ENCODE data around the gene AMIGO3. TPM values are rescaled to one million over a fixed set of nuclear protein-coding genes. Genes with fewer than 3 reads are reported as not detected.

Gene AMIGO3
- polyA plus RNA-seq, 1 experiment, result not detected

DNA sequence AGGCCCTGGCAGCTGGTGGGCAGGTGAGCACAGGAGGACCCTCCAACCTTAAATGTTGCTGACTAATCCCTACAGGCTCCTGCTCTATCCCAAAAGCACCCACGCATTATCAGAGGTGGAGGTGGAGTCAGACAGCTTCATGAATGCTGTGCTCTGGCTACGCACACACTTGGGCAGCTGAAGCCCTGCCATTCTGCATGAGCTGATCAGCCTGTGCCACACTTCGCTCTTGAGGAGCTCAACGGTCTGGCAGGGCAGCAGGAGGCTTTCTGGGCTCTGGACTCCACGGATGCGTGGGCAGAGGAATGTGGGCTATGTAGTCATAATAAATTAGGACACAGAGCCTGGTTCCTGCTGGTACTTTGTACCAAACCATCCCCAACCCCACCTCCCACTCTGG is 36.3 kb downstream of the AMIGO3 start:
- CTCF ChIA-PET, result interaction anchor here (0.8 to 2.4 kb wide), 2 partner anchors 144 to 156 kb away, joined by 3 to 10 read pairs; no protein-coding TSS in a partner anchor
- Histone ChIP-seq H3K27me3 (ENCODE audit: control insufficient read depth, insufficient read depth, low read length) (no peaks in the 10 kb centered on the region), H3K4me3 (ENCODE audit: low read depth, low read length) (no peak overlapping the region), H3K36me3 (ENCODE audit: control insufficient read depth, insufficient read depth, low read length) (peaks cover 35% of the 10 kb centered on the region)
- TF ChIP-seq, protein P1, sequence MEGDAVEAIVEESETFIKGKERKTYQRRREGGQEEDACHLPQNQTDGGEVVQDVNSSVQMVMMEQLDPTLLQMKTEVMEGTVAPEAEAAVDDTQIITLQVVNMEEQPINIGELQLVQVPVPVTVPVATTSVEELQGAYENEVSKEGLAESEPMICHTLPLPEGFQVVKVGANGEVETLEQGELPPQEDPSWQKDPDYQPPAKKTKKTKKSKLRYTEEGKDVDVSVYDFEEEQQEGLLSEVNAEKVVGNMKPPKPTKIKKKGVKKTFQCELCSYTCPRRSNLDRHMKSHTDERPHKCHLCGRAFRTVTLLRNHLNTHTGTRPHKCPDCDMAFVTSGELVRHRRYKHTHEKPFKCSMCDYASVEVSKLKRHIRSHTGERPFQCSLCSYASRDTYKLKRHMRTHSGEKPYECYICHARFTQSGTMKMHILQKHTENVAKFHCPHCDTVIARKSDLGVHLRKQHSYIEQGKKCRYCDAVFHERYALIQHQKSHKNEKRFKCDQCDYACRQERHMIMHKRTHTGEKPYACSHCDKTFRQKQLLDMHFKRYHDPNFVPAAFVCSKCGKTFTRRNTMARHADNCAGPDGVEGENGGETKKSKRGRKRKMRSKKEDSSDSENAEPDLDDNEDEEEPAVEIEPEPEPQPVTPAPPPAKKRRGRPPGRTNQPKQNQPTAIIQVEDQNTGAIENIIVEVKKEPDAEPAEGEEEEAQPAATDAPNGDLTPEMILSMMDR (IDR thresholded peaks at IDR 0.05; ENCODE audit: insufficient read depth, low read depth, low read length), result no peak
- POLR2A ChIA-PET, result no interaction called here
- no peak for DNase-seq (ENCODE audit: low read depth)

DNA sequence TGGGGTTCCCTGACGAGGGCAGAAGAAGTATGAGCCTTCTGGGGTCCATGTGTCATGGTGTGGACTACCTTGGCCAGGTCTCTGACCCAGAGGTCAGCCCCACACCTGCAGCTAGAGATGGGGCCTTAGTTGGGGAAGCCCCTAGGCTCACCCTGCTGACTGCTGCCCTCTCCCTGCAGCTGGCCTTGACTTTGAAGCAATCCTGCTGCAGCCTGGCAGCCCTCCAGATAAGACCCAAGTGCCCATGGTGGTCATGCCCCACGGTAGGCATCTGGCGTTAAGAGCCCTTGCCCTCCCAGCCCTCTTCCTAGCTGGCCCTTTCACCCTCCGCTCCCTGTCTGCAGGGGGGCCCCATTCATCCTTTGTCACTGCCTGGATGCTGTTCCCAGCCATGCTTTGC is 37.9 kb downstream of the AMIGO3 start:
- no peaks in the 10 kb centered on the region for H3K27me3 ChIP-seq (ENCODE audit: control insufficient read depth, insufficient read depth, low read length)
- CTCF ChIA-PET, result interaction anchor here (0.6 to 2.4 kb wide), 2 partner anchors 116 to 142 kb away, joined by 3 to 10 read pairs; no protein-coding TSS in a partner anchor
- H3K4me3 ChIP-seq (ENCODE audit: low read depth, low read length), result no peak overlapping the region
- POLR2A ChIA-PET, result no interaction called here
- TF ChIP-seq, protein P1 (IDR thresholded peaks at IDR 0.05; ENCODE audit: insufficient read depth, low read depth, low read length), result no peak
- peaks cover 46% of the 10 kb centered on the region for H3K36me3 ChIP-seq (ENCODE audit: control insufficient read depth, insufficient read depth, low read length)
- no peak for DNase-seq (ENCODE audit: low read depth)

DNA sequence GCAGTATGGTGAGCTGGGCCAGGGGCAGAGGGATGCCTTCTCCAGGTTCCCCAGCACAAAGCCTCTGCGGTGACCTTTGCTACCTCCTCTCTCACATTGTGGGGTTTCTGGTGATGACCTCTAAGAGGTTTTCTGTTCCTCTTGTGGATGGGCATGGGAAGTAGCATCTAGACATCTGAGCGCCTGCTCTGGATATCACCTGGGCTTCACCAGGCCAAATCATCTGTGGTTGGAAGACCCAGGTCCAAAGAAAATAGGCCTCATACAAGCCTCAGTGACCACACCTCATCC is 38.3 kb downstream of the AMIGO3 start:
- TF ChIP-seq, protein P1 (IDR thresholded peaks at IDR 0.05; ENCODE audit: insufficient read depth, low read depth, low read length), result no peak
- POLR2A ChIA-PET, result no interaction called here
- Histone ChIP-seq H3K4me3 (ENCODE audit: low read depth, low read length) (no peak overlapping the region), H3K36me3 (ENCODE audit: control insufficient read depth, insufficient read depth, low read length) (peaks cover 49% of the 10 kb centered on the region), H3K27me3 (ENCODE audit: control insufficient read depth, insufficient read depth, low read length) (no peaks in the 10 kb centered on the region)
- DNase-seq (ENCODE audit: low read depth), result no peak
- CTCF ChIA-PET, result interaction anchor here (1.5 to 2.4 kb wide), 2 partner anchors 10 to 142 kb away, joined by 4 to 10 read pairs; no protein-coding TSS in a partner anchor

DNA sequence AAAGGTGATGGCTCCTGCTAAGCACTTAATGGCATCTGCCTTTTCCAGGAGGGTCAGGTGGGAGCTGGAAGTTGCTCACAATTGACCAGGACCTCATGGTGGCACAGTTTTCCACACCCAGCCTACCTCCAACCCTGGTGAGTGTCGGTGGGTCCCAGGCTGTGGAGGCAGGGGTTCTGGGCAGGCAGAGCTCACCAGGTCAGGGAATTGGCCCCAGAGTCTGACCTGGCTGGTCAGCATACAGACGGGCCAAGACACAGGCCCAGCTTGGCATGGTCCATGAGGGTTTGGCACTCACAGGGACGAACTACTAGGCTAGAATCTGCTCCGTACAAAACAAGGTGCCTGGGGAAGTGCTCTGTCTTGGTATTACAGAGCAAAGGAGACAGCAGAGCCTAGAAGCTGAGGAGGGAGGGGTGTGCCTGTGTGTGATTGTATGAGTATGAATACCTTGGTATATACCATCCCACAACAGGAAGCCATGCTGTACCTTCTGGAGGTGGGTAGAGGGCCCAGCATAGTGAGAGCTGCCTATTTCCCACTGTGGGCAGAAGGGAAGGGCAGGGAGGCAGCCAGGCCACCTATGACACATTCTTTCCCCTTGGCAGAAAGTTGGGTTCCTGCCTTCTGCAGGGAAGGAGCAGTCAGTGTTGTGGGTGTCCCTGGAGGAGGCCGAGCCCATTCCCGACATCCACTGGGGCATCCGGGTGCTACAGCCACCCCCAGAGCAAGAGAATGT is 38.8 kb downstream of the AMIGO3 start:
- CTCF ChIA-PET, result interaction anchor here (1.5 kb wide), 1 partner anchor 9 kb away, joined by 4 read pairs; no protein-coding TSS in a partner anchor
- POLR2A ChIA-PET, result no interaction called here
- H3K36me3 ChIP-seq (ENCODE audit: control insufficient read depth, insufficient read depth, low read length), result peaks cover 50% of the 10 kb centered on the region
- DNase-seq (ENCODE audit: low read depth), result no peak
- H3K4me3 ChIP-seq (ENCODE audit: low read depth, low read length), result no peak overlapping the region
- no peaks in the 10 kb centered on the region for H3K27me3 ChIP-seq (ENCODE audit: control insufficient read depth, insufficient read depth, low read length)
- TF ChIP-seq, protein P1 (IDR thresholded peaks at IDR 0.05; ENCODE audit: insufficient read depth, low read depth, low read length), result no peak

DNA sequence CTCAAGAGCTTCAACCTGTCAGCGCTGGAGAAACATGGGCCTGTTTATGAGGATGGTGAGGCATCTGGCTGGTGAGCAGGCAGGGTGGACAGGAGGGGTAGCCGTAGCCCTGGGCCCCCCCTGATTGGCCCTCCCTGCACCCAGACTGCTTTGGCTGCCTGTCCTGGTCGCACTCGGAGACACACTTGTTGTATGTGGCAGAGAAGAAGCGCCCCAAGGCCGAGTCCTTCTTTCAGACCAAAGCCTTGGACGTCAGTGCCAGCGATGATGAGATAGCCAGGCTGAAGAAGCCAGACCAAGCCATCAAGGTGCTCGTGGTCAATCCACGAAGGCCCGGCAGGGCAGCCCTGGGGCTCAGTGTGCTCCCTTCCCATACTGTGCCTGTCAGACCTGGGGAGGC is 43.6 kb downstream of the AMIGO3 start:
- H3K36me3 ChIP-seq (ENCODE audit: control insufficient read depth, insufficient read depth, low read length), result peaks cover 35% of the 10 kb centered on the region
- CTCF ChIA-PET, result interaction anchor here (3.9 kb wide), 1 partner anchor 137 kb away, joined by 25 read pairs; no protein-coding TSS in a partner anchor
- TF ChIP-seq, protein P1 (IDR thresholded peaks at IDR 0.05; ENCODE audit: insufficient read depth, low read depth, low read length), result no peak

More for the DNA sequence above, 43.6 kb downstream of the AMIGO3 start:
- no peaks in the 10 kb centered on the region for H3K27me3 ChIP-seq (ENCODE audit: control insufficient read depth, insufficient read depth, low read length)
- POLR2A ChIA-PET, result no interaction called here
- H3K4me3 ChIP-seq (ENCODE audit: low read depth, low read length), result no peak overlapping the region
- DNase-seq (ENCODE audit: low read depth), result no peak
